GDM1 (cell line): ENCODE data around the gene SLC6A13.
A peak's percentile ranks its signal among the peaks of the same experiment; 100 is the strongest.
"Not testable (repeated sequence)": the region's sequence is repeated elsewhere in the genome, so short reads cannot be mapped to it uniquely, and the experiment has no call there.

Source experiments
- DNase-seq: peaks from one replicate; lab custom pipeline; 2025; lab: John Stamatoyannopoulos, UW

SLC6A13 gene

GRCh38 chr12:262817-263216 lies at the start of gene SLC6A13:
Gene SLC6A13 (minus strand): TSS chr12:262836. CDS start chr12:260052, 2,784 bp downstream.
- DNase-seq: no peak

GRCh38 chr12:308511-308910 lies 45.9 kb upstream of the SLC6A13 start:
- no peak for DNase-seq

- DNase-seq: no peak
These were observed 44.8 kb upstream of the SLC6A13 start for GRCh38 chr12:307406-307805.

GRCh38 chr12:304805-305204 lies 42.2 kb upstream of the SLC6A13 start:
- DNase-seq: no peak

- DNase-seq: not testable (repeated sequence)
These were observed 40.1 kb upstream of the SLC6A13 start for GRCh38 chr12:302766-303165.

GRCh38 chr12:300166-300565 lies 37.5 kb upstream of the SLC6A13 start:
- DNase-seq: not testable (repeated sequence)

GRCh38 chr12:299511-299910 lies 36.9 kb upstream of the SLC6A13 start:
- not testable (repeated sequence) for DNase-seq

GRCh38 chr12:298059-298458 lies 35.4 kb upstream of the SLC6A13 start:
- DNase-seq: not testable (repeated sequence)

- DNase-seq: no peak
These were observed 32.5 kb upstream of the SLC6A13 start for GRCh38 chr12:295132-295531.

- DNase-seq: no peak
These were observed 30.6 kb upstream of the SLC6A13 start for GRCh38 chr12:293199-293598.

- DNase-seq: no peak
These were observed 29.6 kb upstream of the SLC6A13 start for GRCh38 chr12:292186-292585.

- DNase-seq: no peak
These were observed 28.6 kb upstream of the SLC6A13 start for GRCh38 chr12:291153-291723.

GRCh38 chr12:288687-289086 lies 26.1 kb upstream of the SLC6A13 start:
- DNase-seq: no peak

GRCh38 chr12:286531-287300 lies 24.1 kb upstream of the SLC6A13 start:
- no peak for DNase-seq

GRCh38 chr12:278046-278445 lies 15.4 kb upstream of the SLC6A13 start:
- no peak for DNase-seq

- DNase-seq: no peak
These were observed 13.2 kb upstream of the SLC6A13 start for GRCh38 chr12:275812-276211.

GRCh38 chr12:273382-273781 lies 10.7 kb upstream of the SLC6A13 start:
- DNase-seq: no peak

GRCh38 chr12:272942-273341 lies 10.3 kb upstream of the SLC6A13 start:
- peak; percentile 37 for DNase-seq

GRCh38 chr12:271161-271560 lies 8.5 kb upstream of the SLC6A13 start:
- no peak for DNase-seq

GRCh38 chr12:269191-269590 lies 6.6 kb upstream of the SLC6A13 start:
- DNase-seq: no peak

GRCh38 chr12:268483-268840 lies 5.8 kb upstream of the SLC6A13 start:
- no peak for DNase-seq

GRCh38 chr12:267581-268482 lies 5.2 kb upstream of the SLC6A13 start:
- no peak for DNase-seq

GRCh38 chr12:265096-265495 lies 2.5 kb upstream of the SLC6A13 start:
- DNase-seq: no peak
